Globus pallidus (tissue), 1 donor: ENCODE measurements around the gene NUDT22.
A peak's percentile ranks its signal among the peaks of the same experiment; 100 is the strongest.

ENCODE experiments used
- DNase-seq: peaks from one replicate; pipeline ENCODE4 v3.0.0-alpha.2; 2015; ENCODE audit warnings: low spot score

Gene NUDT22, protein sequence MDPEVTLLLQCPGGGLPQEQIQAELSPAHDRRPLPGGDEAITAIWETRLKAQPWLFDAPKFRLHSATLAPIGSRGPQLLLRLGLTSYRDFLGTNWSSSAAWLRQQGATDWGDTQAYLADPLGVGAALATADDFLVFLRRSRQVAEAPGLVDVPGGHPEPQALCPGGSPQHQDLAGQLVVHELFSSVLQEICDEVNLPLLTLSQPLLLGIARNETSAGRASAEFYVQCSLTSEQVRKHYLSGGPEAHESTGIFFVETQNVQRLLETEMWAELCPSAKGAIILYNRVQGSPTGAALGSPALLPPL

DNA sequence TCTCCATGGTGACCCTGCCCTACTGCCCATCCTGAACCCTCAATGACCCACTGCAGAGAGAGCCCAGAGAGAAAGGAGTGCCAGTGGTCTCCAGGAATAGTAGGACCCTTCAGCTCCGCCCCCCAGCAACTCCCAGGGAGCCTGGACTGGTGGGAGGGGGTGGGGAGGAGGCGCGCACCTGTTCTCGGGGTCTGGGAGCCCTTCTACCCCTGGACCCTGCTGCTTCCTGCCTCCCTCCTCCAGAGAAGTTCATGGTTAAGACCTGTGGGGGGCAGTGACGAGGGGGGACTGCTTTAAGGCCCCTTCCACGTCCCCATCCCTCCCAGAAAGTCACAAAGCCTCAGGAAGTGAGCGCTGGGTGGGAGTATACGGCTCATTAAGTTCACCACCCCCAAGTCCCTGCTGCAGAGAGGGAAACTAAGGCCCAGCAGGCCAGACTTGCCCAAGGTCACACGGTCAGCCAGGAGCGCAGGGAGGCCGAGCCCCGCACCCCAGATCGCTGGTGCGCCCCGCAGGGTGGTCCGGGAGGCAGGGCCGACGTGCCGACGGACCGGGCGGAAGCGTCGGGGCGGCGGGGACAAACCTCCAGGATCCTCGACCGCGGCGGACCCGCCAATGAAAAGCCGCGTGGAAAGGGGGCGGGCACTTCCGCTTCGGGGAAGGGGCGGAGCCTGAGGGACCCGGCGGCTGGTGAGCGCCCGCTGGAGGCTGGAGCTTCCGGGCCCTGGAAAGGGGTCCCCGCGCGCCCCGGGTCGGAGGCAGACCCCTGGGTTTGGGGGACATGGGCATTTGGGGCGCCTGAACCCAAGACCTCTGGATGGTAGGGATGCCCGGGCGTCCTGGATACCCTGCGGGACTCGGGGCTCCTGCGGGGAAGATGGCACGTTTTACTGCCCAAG lies at the start of gene NUDT22, which contains the start of gene TRPT1:
Gene NUDT22 (plus strand): TSS at position 667 of the 899 bp plus-strand sequence. CDS start 379 bp downstream, outside the sequence.
Gene TRPT1 (minus strand): TSS at position 579 of the 899 bp plus-strand sequence. CDS start 326 bp downstream, at position 253.
- peak; percentile 82 for DNase-seq

GRCh38 chr11:64176751-64177150 lies 49.3 kb upstream of the NUDT22 start:
- no peak for DNase-seq

- no peak for DNase-seq
These were observed 47.9 kb upstream of the NUDT22 start for GRCh38 chr11:64178203-64178602.

GRCh38 chr11:64178951-64179639 lies 47.0 kb upstream of the NUDT22 start:
- no peak for DNase-seq

DNA sequence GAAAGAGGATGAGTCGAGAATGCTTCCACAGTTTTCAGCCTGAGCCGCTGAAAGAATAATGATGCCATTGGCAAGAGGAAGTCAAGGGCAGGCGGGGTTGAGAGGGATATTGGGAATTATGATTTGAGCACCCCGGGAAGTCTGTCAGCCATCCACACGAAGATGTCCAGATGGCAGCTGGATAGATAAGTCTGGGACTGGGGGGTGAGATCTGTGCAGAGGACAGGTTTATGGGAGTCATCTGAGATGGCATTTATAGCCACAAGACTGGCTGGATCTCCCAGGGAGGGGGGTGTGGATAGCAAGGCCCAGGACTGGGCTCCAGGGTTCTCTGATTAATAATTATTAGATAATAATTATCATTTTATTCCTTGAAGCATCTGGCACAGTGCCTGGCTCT lies 45.2 kb upstream of the NUDT22 start:
- DNase-seq: peak; percentile 48

DNA sequence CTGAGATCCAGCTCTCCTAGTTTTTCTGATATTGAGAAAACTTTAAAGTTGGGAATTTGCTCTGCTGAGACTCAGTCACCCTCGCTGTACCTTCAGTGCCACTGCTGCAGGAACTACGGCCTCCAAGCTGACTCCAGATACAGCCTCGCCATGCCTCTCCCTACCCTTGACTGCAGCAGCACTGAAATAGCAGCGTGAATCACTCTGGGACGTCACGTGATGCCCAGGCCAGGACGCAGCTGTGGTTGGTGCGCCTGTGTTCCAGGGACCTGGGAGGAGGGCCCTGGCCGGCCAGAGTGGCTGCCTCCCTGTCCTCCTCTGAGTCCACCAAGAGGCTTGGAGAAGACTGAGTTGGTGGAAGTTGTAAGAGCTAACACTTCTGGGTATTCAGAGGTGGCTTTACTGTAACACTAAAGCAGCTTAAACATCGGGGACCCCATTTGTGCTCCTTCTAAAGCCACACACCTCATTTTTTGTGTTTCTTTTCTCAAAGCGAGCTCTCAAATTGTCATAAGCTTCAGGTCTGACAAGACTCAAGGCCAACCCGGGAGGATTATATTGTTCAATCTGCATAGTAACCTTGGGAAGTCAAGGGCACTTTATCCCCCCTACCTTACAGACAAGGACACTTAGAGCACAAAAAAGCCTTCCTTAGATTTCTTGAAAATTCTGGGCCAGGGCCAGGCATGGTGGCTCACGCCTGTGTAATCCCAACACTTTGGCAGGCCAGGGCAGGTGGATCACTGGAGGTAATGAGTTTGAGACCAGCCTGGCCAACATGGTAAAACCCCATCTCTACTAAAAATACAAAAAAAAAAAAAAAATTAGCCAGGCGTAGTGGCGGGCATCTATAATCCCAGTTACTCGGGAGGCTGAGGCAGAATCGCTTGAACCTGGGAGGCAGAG lies 44.3 kb upstream of the NUDT22 start:
- DNase-seq: peak; percentile 96

DNA sequence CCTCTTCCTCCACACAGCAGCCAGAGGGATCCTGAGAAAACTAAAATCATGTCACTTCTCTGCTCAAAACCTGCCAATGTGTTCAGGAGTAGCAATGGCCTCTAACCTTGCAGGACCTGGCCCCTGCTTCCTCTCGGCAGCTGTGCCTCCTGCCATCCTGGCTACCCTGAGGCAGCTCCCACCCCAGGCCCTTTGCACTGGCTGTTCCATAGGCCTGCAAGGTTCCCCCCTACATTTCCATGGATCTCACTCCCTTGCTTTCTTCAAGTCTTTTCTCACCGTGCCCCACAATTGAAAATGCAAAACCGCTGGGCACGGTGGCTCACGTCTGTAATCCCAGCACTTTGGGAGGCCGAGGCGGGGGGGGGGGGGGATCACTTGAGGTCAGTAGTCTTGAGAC lies 42.2 kb upstream of the NUDT22 start:
- DNase-seq: no peak

DNA sequence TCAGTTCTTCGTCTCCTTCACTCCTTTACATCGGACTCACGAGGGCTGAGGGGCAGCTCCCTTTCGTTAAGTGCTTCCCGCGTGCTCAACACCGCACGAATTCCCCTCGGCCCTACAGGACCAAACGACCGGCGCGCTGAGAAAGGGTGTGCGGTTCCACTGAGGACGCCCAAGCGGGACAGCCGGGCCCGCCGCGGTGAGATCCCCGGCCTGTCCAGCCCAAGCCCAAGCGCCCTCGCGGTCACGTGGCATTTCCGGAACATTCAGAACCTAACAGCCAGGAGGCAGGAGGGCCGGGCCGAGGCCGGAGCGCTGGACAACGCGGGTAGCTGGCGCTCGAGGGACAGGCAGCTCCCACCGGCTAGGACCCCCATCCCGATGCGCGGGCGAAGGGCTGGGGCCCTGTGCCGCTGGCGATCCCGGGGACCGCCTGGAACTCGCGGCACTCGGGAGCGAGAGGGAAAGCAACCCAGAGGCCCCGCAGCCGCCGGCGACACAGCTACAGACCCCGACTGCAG lies 40.8 kb upstream of the NUDT22 start:
- peak; percentile 86 for DNase-seq

GRCh38 chr11:64185693-64186491 lies 40.2 kb upstream of the NUDT22 start, which contains the start of gene STIP1:
STIP1 (plus strand) TSS chr11:64186171; CDS start chr11:64186262, 91 bp downstream.
- DNase-seq: peak; percentile 100

- peak; percentile 52 for DNase-seq
These were observed 39.4 kb upstream of the NUDT22 start for GRCh38 chr11:64186492-64187165.

GRCh38 chr11:64192434-64192833 lies 33.6 kb upstream of the NUDT22 start:
- no peak for DNase-seq

DNA sequence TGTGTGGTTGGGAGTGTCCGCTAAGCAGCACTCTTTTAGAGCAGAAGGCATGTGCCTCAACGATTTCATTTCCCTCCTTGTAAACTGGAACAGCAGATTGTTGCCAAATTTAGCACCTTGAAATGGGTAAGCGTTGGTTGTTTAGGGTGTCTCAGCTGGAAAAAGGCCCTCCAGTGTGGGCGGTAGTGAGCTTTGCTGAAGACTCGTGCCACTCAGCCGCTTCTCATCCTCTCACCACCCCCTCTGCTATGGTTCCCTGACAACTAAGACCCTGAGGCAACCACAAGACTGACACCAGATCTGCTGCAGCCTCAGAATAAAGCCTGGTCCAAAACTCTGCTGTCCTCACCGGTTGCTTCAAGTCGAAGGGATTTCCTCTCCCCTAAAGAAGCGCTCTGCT lies 29.4 kb upstream of the NUDT22 start:
- DNase-seq: no peak

DNA sequence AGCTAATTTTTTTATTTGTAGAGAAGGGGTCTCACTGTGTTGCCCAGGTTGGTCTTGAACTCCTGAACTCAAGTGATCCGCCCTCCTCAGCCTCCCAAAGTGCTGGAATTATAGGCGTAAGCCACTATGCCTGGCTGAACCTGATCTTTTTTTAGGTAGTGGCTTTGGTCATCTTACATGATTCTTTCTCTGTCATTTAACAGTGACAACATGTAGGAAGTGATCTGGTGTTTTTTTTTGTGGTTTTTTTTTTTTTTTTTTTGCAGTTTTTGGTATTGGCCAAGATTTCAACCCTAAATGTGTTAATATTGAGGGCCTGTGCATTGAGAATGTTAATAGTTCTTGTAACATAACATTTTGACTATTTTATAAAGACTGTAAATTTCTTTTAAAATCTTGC lies 27.6 kb upstream of the NUDT22 start:
- DNase-seq: no peak

DNA sequence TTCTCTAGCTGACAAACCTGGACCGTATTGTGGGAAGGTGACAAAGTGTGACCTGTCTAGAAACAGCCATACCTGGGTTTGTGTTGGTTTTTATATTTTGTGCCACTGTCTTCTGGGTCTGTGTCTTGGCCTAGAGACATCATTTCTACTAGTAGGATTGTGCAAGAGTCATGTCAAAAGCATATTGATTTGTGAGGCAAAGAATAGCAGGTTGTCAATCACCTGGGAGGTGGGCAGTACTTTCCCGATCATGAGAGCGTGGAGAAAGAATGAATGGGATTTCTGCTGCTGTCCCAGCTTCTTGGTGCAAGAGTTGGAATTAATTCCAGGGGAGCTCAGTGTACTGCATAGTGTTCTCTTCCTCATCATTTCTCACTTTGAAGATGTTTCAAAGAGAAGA lies 24.5 kb upstream of the NUDT22 start:
- DNase-seq: no peak

DNA sequence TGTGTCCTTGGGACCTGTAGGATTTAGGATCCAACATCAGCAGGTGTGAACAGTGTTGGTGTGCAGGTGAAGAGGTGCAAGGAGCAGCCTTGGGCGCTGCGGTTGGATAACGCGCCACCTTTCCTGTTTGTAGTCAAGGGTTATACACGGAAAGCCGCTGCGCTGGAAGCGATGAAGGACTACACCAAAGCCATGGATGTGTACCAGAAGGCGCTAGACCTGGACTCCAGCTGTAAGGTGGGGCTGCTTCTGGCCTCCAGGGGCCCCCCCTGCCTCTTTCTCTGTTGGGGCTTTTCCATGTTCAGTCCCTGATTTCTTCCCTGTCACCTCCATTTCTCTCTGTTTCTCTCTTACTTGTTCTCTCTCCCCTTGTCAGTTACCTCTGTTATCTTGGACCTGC lies 23.1 kb upstream of the NUDT22 start:
- no peak for DNase-seq

DNA sequence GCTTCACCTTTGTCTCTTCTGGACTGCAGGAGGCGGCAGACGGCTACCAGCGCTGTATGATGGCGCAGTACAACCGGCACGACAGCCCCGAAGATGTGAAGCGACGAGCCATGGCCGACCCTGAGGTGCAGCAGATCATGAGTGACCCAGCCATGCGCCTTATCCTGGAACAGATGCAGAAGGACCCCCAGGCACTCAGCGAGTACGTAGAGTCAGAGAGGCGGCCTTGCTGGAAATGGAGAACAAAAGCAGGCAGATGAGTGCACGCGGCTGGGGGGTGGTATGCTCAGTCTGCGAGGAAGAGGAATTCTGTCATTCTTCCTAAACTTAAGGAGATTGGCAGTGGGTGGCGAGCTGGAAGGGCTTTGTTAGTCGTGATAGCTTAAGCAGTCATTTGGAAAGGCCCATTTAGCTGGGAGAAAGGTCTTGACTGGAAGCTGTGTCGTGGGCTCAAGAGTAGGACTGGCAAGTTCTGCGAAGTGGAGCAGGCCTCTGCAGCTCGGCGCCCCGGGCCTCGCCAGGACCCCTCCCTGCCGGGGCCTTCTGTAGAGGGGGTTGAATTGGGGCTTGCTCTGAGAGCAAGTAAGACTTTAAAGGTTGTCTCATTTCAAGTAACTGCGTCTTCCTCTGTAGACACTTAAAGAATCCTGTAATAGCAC lies 22.5 kb upstream of the NUDT22 start:
- no peak for DNase-seq

DNA sequence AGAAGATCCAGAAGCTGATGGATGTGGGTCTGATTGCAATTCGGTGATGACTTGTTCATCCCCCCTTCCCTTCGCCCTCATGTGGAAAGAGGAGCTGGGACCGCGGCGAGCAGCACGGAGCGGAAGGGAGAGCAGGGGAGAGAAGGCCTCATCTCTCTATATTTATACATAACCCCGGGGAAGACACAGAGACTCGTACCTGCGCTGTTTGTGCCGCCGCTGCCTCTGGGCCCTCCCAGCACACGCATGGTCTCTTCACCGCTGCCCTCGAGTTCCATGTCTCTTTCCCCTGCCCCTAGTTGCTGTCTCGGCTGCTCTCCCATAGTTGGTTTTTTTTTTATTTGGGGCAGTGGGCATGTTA lies 22.0 kb upstream of the NUDT22 start:
- DNase-seq: no peak

GRCh38 chr11:64204464-64204989 lies 21.5 kb upstream of the NUDT22 start:
- DNase-seq: peak; percentile 84
